Activated CD4-positive, CD25-positive, alpha-beta regulatory T cell treated with anti-CD3 and anti-CD28 coated beads, Interleukin-2, amount 50 U/mL, for 16 hours (primary cell): ENCODE measurements around the gene TAOK1.

Source experiments
- DNase-seq: peaks from one replicate; pipeline ENCODE4 v3.0.0-alpha.2; 2020; ENCODE audit warnings: low read depth, low spot score

TAOK1 gene

DNA sequence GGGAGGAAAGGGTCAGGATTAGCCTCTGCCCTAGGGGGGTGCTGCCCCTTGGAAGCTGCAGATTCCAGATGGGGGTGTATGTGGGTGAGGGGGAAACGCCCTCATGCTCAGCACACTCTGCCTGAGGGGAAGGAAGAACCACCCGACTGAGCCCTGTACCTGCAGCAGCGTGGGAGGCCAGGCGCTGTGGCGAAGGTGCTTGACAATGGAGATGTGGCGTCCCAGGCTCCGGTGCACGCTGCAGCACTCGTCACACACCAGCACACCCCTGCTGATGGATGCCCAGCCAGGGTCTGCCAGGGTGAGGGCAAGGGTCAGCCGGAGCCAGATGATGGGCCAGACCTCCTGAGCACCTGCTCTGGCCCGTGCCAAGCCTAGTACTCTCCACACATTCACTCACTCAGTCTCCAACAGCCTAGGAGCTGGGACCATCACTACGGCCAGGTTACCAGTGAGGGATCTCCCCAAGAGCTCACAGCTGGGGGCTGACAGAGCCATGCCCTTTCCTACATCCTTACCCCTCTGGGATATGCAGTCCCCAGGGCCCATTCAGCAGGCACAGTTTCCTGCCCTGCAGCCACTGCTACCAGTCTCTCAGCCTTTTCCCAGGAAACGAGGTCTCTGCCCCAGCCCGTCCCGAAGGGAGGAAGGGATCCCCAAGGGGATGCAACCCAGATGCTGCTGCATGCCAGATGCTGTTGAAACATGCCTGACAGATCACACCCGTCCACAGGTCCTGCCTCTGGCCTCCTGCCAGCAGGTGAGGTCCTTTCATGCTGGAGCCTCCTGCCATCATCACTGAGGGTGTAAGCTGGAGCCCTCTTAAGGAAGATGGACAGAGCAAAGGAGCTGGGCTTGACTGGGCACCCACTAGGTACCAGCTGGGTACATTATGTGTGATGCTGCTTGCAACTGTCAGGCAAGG, 193.4 kb downstream of the TAOK1 start:
- DNase-seq, result no peak

- DNase-seq, result no peak
Measured at GRCh38 chr17:29584452-29585079, 194.4 kb downstream of the TAOK1 start.

- no peak for DNase-seq
Measured at GRCh38 chr17:29585080-29585751, 195.1 kb downstream of the TAOK1 start.

- no peak for DNase-seq
Measured at GRCh38 chr17:29586676-29587469, 196.7 kb downstream of the TAOK1 start.

DNA sequence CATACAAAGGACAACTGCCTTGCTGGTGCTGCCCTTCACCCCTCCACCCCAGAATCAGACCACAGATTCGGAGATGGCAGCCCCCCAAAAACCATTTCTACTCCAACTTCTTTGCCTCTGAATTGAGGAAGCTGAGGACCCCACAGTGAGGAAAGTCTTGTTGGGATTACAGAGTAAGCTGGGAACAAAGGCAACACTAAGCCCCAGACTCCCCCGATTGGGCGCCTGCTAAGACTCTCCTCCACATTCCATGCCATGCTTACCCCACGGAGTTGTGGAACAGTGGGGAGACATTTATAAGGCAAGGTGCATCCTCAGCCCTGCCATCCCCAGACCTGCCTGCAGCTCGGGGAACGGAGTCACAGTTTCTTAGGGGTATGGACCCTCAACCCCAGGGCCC, 197.4 kb downstream of the TAOK1 start:
- DNase-seq, result no peak

GRCh38 chr17:29588017-29588561, 197.9 kb downstream of the TAOK1 start:
- DNase-seq, result no peak

- DNase-seq, result no peak
Measured at GRCh38 chr17:29588562-29589411, 198.6 kb downstream of the TAOK1 start.

DNA sequence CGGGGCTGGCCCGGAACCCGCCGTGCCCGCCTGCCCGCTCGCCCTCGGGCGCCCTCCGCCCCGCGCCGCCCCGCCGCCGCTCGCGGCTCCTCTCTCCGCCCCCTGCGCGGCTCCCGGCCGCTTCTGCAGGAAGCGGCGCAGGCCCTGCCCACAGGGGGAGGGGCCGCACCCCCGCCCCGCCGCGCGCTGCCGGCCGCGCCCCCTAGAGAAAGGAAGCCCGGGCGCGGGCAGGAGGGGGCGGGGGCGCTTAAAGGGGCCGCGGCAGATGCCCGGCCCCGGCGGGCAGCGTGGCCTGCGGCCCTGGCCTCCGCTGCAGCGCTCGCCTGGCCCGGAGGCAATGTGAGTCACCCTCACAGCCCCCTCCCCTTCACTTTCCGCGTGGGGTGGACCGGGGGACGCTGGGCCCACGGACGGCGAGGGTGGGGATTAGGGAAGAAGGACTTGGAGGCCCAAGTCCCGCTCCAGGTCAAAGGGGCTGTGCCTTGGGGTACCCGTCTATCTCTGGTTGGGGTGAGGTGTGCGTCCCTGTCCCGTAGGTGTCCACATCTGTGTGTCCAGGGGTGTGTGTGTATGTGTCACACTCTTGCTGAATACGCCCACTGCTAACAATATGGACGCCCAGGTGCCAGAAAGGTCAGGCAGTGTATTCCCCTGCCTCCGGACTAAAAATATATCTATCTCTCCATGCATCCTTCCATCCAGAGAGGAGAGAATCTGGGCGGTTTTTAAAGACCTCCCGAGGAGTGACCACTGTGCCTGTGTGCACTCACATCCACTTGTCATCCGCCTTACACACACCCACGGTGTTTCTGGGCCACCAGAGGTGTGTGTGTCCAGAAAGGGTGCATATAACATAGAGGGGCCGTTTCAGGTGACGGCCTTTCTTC, 199.6 kb downstream of the TAOK1 start, which contains the start of gene GIT1:
GIT1 (minus strand) TSS at position 125 of the 887 bp plus-strand sequence. CDS start 270 bp downstream, outside the sequence.
- DNase-seq, result peak; percentile 66

DNA sequence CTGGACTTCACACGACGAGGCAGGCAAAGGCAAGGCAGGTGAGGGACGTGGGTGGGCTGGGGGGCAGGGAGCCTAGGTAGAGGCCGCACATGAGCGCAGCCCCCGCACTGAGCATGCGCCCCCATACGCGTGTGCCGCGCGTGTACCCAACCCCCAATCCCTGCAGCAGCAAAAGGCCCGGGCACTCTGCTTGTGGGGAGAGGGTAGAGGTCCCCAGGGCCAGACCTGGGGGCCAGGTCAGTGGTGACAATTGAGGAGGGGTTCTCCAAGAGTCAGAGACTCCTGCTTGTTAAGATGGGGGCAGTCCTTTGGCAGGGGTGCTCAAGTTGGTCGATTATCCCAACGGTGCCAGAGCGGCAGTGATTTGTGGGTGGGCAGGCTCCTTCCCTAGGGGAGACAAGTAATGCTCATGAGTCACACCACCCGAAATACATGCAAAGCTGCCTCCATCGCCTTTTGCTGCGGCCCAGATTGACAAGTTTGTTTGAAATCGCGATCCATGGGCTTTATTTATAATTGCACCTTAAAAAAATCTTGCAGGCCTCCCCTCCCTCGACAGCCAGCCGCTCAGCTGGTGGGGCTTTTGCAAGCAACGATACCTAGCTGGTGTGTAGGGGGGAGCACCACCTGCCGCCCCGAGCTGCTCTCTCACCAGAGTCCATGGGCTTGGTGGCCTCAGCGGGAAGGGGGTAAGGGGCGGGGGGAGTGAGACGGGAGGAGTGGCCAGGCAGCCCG, 200.4 kb downstream of the TAOK1 start:
- DNase-seq, result no peak

- no peak for DNase-seq
Measured at GRCh38 chr17:29591146-29591736, 201.1 kb downstream of the TAOK1 start.

GRCh38 chr17:29591737-29592608, 201.8 kb downstream of the TAOK1 start:
- peak; percentile 54 for DNase-seq

GRCh38 chr17:29592850-29593551, 202.8 kb downstream of the TAOK1 start, which contains the start of gene ANKRD13B:
TSS of gene ANKRD13B (plus strand) at chr17:29593132. CDS start at chr17:29593622, 490 bp downstream.
- no peak for DNase-seq

DNA sequence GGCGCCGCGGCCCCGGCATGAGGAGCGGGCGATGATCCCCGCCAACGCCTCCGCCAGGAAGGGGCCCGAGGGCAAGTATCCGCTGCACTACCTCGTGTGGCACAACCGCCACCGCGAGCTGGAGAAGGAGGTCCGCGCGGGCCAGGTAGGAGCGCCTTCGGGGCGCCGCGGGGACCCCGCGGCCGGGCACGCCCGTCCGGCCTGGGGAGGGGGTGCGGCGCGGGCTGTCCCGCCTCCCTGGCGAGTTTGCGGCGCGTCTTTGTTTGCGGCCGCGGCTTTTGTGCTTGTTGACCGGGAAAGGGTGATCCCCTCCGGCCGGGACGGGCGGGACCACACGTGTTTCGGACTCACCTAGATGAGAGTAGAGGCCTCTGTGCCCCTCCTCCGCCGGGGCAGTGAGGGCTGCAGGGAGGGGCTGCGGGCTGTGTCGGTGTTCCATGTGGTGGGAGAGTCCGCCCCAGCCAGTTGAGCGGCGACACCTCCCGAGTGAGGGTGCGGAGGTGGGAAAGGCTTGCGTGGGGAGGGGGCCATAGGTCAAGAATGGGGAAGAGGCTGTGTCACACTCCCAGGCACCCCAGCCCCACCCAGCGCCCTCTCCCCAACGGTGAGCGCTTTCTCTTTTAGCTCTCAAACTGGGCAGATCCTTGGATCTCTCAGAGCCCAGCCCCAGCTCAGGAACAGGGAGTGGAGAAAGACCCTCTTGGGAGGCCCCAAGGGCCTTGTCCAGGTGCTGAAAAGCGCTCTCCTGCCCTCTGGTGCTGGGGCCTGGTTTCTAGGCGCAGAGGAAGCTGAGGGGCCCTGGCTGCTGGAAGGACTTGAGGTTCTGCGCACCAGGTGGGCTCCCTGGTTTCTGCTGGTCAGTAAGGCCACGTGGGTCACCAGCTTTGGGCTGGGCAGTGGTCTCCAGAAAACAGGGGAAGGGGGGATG, 203.7 kb downstream of the TAOK1 start:
- DNase-seq, result no peak

GRCh38 chr17:29594519-29595090, 204.4 kb downstream of the TAOK1 start:
- DNase-seq, result no peak
